CD14-positive monocyte (primary cell): Measurements from ENCODE around the gene ULBP2. TPM values are rescaled to one million over a fixed set of nuclear protein-coding genes. Genes with fewer than 3 reads are reported as not detected.
"Not testable (repeated sequence)": the region's sequence is repeated elsewhere in the genome, so short reads cannot be mapped to it uniquely, and the experiment has no call there.

Source experiments
- DNase-seq, 3 donors: peaks; one replicate each; pipeline ENCODE4 v3.0.0-alpha.2; 2011 to 2022
- H2AFZ ChIP-seq: 2 replicates; pipeline ENCODE4 v1.6.0; 2012; ENCODE audit warnings: mild to moderate bottlenecking, low read depth, low read length, inconsistent platforms; ENCODE audit not compliant: insufficient read depth, poor library complexity, severe bottlenecking
- H3K27ac ChIP-seq, 2 donors: 1 replicate in 1 of 2; 2 replicates in 1 of 2; pipeline ENCODE4 v1.5.1; 2012 to 2013; ENCODE audit warnings: low read length in 2 of 2, control low read depth in 1 of 2, inconsistent platforms in 1 of 2, low read depth in 1 of 2, mild to moderate bottlenecking in 1 of 2
- H3K27me3 ChIP-seq, 2 donors: one replicate each; pipeline versions ENCODE4 v1.6.0 to v1.6.1; 2011 to 2013; ENCODE audit warnings: low read length in 2 of 2; ENCODE audit not compliant: control insufficient read depth in 2 of 2, insufficient read depth in 2 of 2
- H3K36me3 ChIP-seq, 2 donors: replicated peaks in 1 of 2; 1 replicate in 1 of 2; 2 replicates in 1 of 2; pipeline versions ENCODE4 v1.5.1 to v1.6.1; 2012 to 2013; ENCODE audit warnings: low read length in 2 of 2, control low read depth in 1 of 2, inconsistent platforms in 1 of 2, mild to moderate bottlenecking in 1 of 2; ENCODE audit not compliant: insufficient read depth in 2 of 2, control insufficient read depth in 1 of 2
- H3K4me1 ChIP-seq, 2 donors: 1 replicate in 1 of 2; 2 replicates in 1 of 2; pipeline versions ENCODE4 v1.5.1 to v1.6.1; 2012 to 2013; ENCODE audit warnings: low read length in 2 of 2, control low read depth in 1 of 2, inconsistent platforms in 1 of 2, mild to moderate bottlenecking in 1 of 2, moderate library complexity in 1 of 2; ENCODE audit not compliant: insufficient read depth in 2 of 2, control insufficient read depth in 1 of 2
- H3K4me2 ChIP-seq: replicated peaks from 2 replicates; pipeline ENCODE3; 2012; ENCODE audit warnings: low read length, moderate library complexity, mild to moderate bottlenecking; ENCODE audit not compliant: poor library complexity, severe bottlenecking; ENCODE audit errors: extremely low read depth
- H3K4me3 ChIP-seq, 3 experiments: fragments of 200-600 bp in 1 of 3; sonication (generic) in 1 of 3; replicated peaks in 1 of 3; 1 replicate in 2 of 3; 2 replicates in 1 of 3; pipeline ENCODE4 v1.5.1; 2011 to 2013; ENCODE audit warnings: low read length in 3 of 3, mild to moderate bottlenecking in 3 of 3, control low read depth in 2 of 3, low read depth in 2 of 3, inconsistent platforms in 1 of 3, moderate library complexity in 1 of 3
- H3K79me2 ChIP-seq: 2 replicates; pipeline ENCODE4 v1.6.0; 2012; ENCODE audit warnings: mild to moderate bottlenecking, control low read depth, inconsistent platforms, low read length, moderate library complexity; ENCODE audit not compliant: insufficient read depth
- H3K9ac ChIP-seq: 2 replicates; pipeline ENCODE4 v1.6.0; 2017; ENCODE audit warnings: low read length, mild to moderate bottlenecking; ENCODE audit not compliant: insufficient read depth, poor library complexity, severe bottlenecking
- H3K9me3 ChIP-seq, 2 donors: replicated peaks in 1 of 2; 1 replicate in 1 of 2; 2 replicates in 1 of 2; pipeline versions ENCODE4 v1.5.1 to v1.6.1; 2012 to 2013; ENCODE audit warnings: low read length in 2 of 2, control low read depth in 1 of 2; ENCODE audit not compliant: control insufficient read depth in 1 of 2, insufficient read depth in 1 of 2
- H4K20me1 ChIP-seq: 2 replicates; pipeline ENCODE4 v1.6.0; 2012; ENCODE audit warnings: mild to moderate bottlenecking, low read length, control low read depth, moderate library complexity; ENCODE audit not compliant: insufficient read depth
- H3K27ac Mint-ChIP-seq, 7 donors: one replicate each; pipeline ENCODE4 v1.8.0; 2020; ENCODE audit warnings: mild to moderate bottlenecking in 7 of 7, mixed read lengths in 7 of 7, moderate library complexity in 6 of 7, inconsistent platforms in 2 of 7
- H3K27me3 Mint-ChIP-seq, 3 donors: one replicate each; pipeline ENCODE4 v1.8.0; 2021 to 2022; ENCODE audit warnings: low read depth in 3 of 3, mild to moderate bottlenecking in 3 of 3, mixed read lengths in 3 of 3, moderate library complexity in 3 of 3, inconsistent platforms in 1 of 3
- H3K36me3 Mint-ChIP-seq, 2 donors: one replicate each; pipeline ENCODE4 v1.8.0; 2020; ENCODE audit warnings: mixed read lengths in 2 of 2, inconsistent platforms in 1 of 2, mild to moderate bottlenecking in 1 of 2
- H3K4me1 Mint-ChIP-seq: one replicate; pipeline ENCODE4 v1.8.0; 2020; ENCODE audit warnings: mild to moderate bottlenecking, mixed read lengths
- H3K4me3 Mint-ChIP-seq, 2 donors: one replicate each; pipeline ENCODE4 v1.8.0; 2020; ENCODE audit warnings: mild to moderate bottlenecking in 2 of 2, mixed read lengths in 2 of 2, moderate library complexity in 1 of 2
- H3K9me3 Mint-ChIP-seq, 7 donors: one replicate each; pipeline ENCODE4 v1.8.0; 2020 to 2022; ENCODE audit warnings: mixed read lengths in 7 of 7, mild to moderate bottlenecking in 6 of 7, moderate library complexity in 6 of 7, inconsistent platforms in 2 of 7
- WGBS: methylation state at CpG from one replicate; pipeline ENCODE4 v1.1.5; 2013; ENCODE audit warnings: missing lambda C conversion rate; ENCODE audit not compliant: insufficient coverage; 5-methylcytosine and 5-hydroxymethylcytosine counted together
- intact Hi-C, 2 donors: fragments of 100-400 bp; cut with micrococcal nuclease; formaldehyde crosslinking; loops; one replicate each; pipeline versions ENCODE4 v1.15.0 to v1.15.1; 2023
- polyA plus RNA-seq, 3 donors: library from polyadenylated mRNA; depleted of rRNA in 1 of 3; unstranded in 2 of 3; stranded (reverse) in 1 of 3; fragments of 300-500 nt in 2 of 3; fragments of >200 nt in 1 of 3; fragmentation: Illumina TruSeq in 2 of 3; gene quantifications; 1 replicate in 2 of 3; 2 replicates in 1 of 3; pipeline ENCODE4 v1.2.3, GENCODE V29; 2012 to 2021

ULBP2 gene
- polyA plus RNA-seq, 3 donors = 0.31 to 0.49 TPM; not detected in 1

GRCh38 chr6:149954984-149955653 lies 13.3 kb downstream of the ULBP2 start:
- H3K27ac Mint-ChIP-seq, H3K4me1 Mint-ChIP-seq, H3K4me2 ChIP-seq, H4K20me1 ChIP-seq, H3K36me3 ChIP-seq, H2AFZ ChIP-seq, H3K9me3 ChIP-seq, DNase-seq, H3K79me2 ChIP-seq, H3K9ac ChIP-seq, H3K4me1 ChIP-seq, H3K4me3 ChIP-seq, H3K27ac ChIP-seq, H3K36me3 Mint-ChIP-seq, intact Hi-C loops: not testable (repeated sequence)
- H3K4me3 Mint-ChIP-seq = peak overlapping the region in 1 of 2 donors; percentile 79
- peaks cover 0 to 14% (median 3%) of the 10 kb centered on the region in 7 donors for H3K9me3 Mint-ChIP-seq
- peaks cover 77 to 91% (median 90%) of the 10 kb centered on the region in 3 donors for H3K27me3 Mint-ChIP-seq
- 8% methylated on average over 4 of the region's 21 CpGs for WGBS
- peaks cover 64 to 91% of the 10 kb centered on the region in 2 donors for H3K27me3 ChIP-seq

DNA sequence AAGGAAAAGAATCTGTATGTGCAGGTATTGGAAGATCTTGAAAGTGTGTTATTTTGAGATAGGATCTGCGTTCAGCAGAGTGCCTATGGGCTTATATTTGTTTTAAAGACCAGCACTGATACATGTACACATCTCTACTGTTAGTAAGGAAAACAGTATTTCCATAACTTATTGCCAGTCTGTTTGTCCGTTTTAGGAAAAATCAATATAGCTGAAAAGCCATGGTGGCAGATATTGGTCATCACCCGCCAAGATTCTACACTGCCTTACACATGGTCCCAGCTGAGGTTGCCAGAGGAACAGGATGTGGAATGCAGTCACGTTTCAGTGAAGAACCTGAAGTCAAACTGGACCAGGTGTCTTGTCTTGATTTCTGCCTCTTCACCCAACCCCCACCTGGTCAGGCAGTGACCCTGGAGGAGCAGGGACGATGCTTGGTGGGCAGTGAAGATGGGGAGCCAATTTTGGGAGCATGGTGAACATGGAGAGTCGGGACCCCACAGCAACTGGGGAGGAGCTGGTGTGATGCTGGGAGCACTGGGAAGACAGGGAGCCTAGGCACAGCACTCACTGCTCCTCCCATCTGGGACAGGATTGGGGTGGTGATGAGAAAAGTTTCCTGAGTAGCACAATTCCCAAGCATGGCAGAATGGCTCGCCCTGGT lies 14.0 kb downstream of the ULBP2 start:
- Mint-ChIP-seq H3K9me3 (peaks cover 0 to 14% (median 3%) of the 10 kb centered on the region in 7 donors), H3K27ac (peak overlapping the region in 1 of 7 donors; percentile 62), H3K4me3 (peak overlapping the region in 1 of 2 donors; percentile 79), H3K27me3 (peaks cover 76 to 91% (median 90%) of the 10 kb centered on the region in 3 donors)
- H3K27me3 ChIP-seq = peaks cover 59 to 91% of the 10 kb centered on the region in 2 donors
- H3K4me2 ChIP-seq, H3K36me3 Mint-ChIP-seq, intact Hi-C loops, H3K79me2 ChIP-seq, DNase-seq, H4K20me1 ChIP-seq, H3K9ac ChIP-seq, H3K4me1 ChIP-seq, H3K9me3 ChIP-seq, H3K4me3 ChIP-seq, H2AFZ ChIP-seq, H3K27ac ChIP-seq, H3K4me1 Mint-ChIP-seq, H3K36me3 ChIP-seq: not testable (repeated sequence)
- 40% methylated on average over 1 of the region's 7 CpGs for WGBS

DNA sequence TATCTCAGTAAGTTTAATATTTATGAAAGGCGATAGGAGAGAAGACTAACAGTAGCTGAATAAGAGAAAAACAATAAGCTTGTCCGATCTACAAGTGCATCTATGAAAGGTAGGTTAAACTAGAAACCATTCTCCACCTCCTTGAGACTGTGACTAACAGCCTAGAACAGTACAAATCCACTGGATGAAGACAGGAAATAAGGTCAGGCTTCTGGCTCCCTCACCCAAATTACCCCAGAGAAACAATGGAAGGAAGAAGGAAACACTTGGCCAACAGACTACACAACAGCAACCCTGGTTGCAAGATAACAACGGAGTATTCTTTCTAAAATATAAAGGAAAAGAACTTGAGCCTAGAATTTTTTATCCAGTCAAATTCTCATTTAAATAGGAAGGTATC lies 16.3 kb downstream of the ULBP2 start:
- intact Hi-C loops, H3K9me3 ChIP-seq, H3K79me2 ChIP-seq, H3K4me1 ChIP-seq, H3K36me3 ChIP-seq, H3K27ac ChIP-seq, H2AFZ ChIP-seq, H3K36me3 Mint-ChIP-seq, DNase-seq, H4K20me1 ChIP-seq, H3K4me2 ChIP-seq, H3K4me3 ChIP-seq, H3K27ac Mint-ChIP-seq, H3K9ac ChIP-seq: not testable (repeated sequence)
- WGBS = no CpG with 5 or more reads among the region's 3 CpGs
- H3K27me3 Mint-ChIP-seq = peaks cover 65 to 90% (median 88%) of the 10 kb centered on the region in 3 donors
- peaks cover 37 to 90% of the 10 kb centered on the region in 2 donors for H3K27me3 ChIP-seq
- H3K4me3 Mint-ChIP-seq = peak overlapping the region in 1 of 2 donors; percentile 46
- H3K4me1 Mint-ChIP-seq = peaks cover 12% of the 10 kb centered on the region
- peaks cover 0 to 11% (median 5%) of the 10 kb centered on the region in 7 donors for H3K9me3 Mint-ChIP-seq

DNA sequence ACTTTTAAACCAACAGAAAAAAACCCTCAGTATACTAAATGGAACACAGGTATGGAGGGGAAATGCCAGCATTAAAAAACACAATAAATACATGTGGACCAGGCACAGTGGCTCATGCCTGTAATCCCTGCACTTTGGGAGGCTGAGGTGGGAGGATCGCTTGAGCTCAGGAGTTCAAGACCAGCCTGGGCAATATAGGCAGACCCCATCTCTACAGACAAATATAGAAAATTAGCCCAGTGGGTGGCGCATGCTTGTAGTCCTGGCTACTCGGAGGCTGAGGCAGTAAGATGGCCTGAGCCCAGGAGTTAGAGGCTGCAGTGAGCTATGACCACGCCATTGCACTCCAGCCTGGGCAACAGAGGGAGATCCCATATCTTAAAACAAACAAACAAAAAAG lies 18.0 kb downstream of the ULBP2 start:
- H3K27ac ChIP-seq, DNase-seq, intact Hi-C loops, H3K4me2 ChIP-seq, H3K4me3 Mint-ChIP-seq, H3K36me3 ChIP-seq, H2AFZ ChIP-seq, H3K27ac Mint-ChIP-seq, H3K79me2 ChIP-seq, H3K9ac ChIP-seq, H3K4me3 ChIP-seq, H4K20me1 ChIP-seq: not testable (repeated sequence)
- Histone ChIP-seq H3K9me3 (peaks cover 10 to 13% of the 10 kb centered on the region in 2 donors), H3K4me1 (peaks cover 18 to 19% of the 10 kb centered on the region in 2 donors), H3K27me3 (peaks cover 30 to 88% of the 10 kb centered on the region in 2 donors)
- H3K9me3 Mint-ChIP-seq = peaks cover 4 to 22% (median 12%) of the 10 kb centered on the region in 7 donors
- peaks cover 22% of the 10 kb centered on the region for H3K4me1 Mint-ChIP-seq
- WGBS = no CpG with 5 or more reads among the region's 4 CpGs
- peaks cover 8 to 14% of the 10 kb centered on the region in 2 donors for H3K36me3 Mint-ChIP-seq
- H3K27me3 Mint-ChIP-seq = peaks cover 69 to 91% (median 85%) of the 10 kb centered on the region in 3 donors
